Esophagus muscularis mucosa (tissue), 3 donors: ENCODE data around the gene RBM14.
A peak's percentile ranks its signal among the peaks of the same experiment; 100 is the strongest.

ENCODE experiments used
- CTCF ChIP-seq, 3 experiments: fragments of 200-600 bp in 2 of 3; fragments of 450-650 bp in 1 of 3; sonication (generic) in 2 of 3; IDR thresholded peaks; one replicate each; pipeline ENCODE4 v1.5.1; 2017 to 2019; ENCODE audit warnings: antibody characterized with exemption in 3 of 3, mild to moderate bottlenecking in 2 of 3, moderate library complexity in 1 of 3
- POLR2A ChIP-seq: fragments of 450-650 bp; IDR thresholded peaks from one replicate; pipeline ENCODE4 v1.6.1; 2017; ENCODE audit warnings: antibody characterized with exemption, moderate library complexity, mild to moderate bottlenecking, low read depth

- TF ChIP-seq POLR2A (no peak), CTCF (IDR thresholded peaks at IDR 0.05) (peak in 1 of 3 experiments; percentile 26)
Observed at GRCh38 chr11:66568124-66568916, 48.1 kb upstream of the RBM14 start, which contains the start of gene CTSF.
